Cardiac muscle cell (in vitro differentiated cells and primary cell): ENCODE measurements around the gene ANKRD13C. TPM values are rescaled to one million over a fixed set of nuclear protein-coding genes. Genes with fewer than 3 reads are reported as not detected.

Source experiments
- DNase-seq, 2 donors: peaks; one replicate each; pipeline versions ENCODE4 v3.0.0 to v3.0.0-alpha.2; 2010 to 2017; ENCODE audit warnings: low read depth in 1 of 2, low spot score in 1 of 2
- H3K27ac ChIP-seq: fragments of 200-600 bp; sonication (generic); 2 replicates; pipeline ENCODE4 v1.5.1; 2016
- H3K27me3 ChIP-seq: fragments of 200-600 bp; sonication (generic); 2 replicates; pipeline ENCODE4 v1.6.0; 2016; ENCODE audit warnings: control low read depth
- H3K36me3 ChIP-seq: fragments of 200-600 bp; sonication (generic); 2 replicates; pipeline ENCODE4 v1.5.1; 2016; ENCODE audit warnings: control low read depth
- H3K4me1 ChIP-seq: fragments of 200-600 bp; sonication (generic); 2 replicates; pipeline ENCODE4 v1.8.1; 2017; ENCODE audit warnings: low read depth, mild to moderate bottlenecking, mixed run types
- H3K4me3 ChIP-seq: fragments of 200-600 bp; sonication (generic); 2 replicates; pipeline ENCODE4 v1.5.1; 2016; ENCODE audit warnings: mild to moderate bottlenecking
- H3K9me3 ChIP-seq: fragments of 200-600 bp; sonication (generic); 2 replicates; pipeline ENCODE4 v1.5.1; 2017; ENCODE audit warnings: low read depth, mild to moderate bottlenecking, control low read depth
- CTCF ChIP-seq: IDR thresholded peaks from 2 replicates; pipeline ENCODE4 v1.5.1; 2012; ENCODE audit warnings: low read depth, mild to moderate bottlenecking, low read length
- polyA plus RNA-seq: library from polyadenylated mRNA; unstranded; fragments of >200 nt; fragmentation: Nextera tagmentation; extraction: Ambion mirVana; gene quantifications from 2 replicates; pipeline ENCODE4 v1.2.1, GENCODE V29; 2016
- total RNA-seq: library from RNA; depleted of rRNA; stranded (reverse); fragments of >200 nt; gene quantifications from 2 replicates; pipeline ENCODE4 v1.2.3, GENCODE V29; 2016

ANKRD13C gene
- total and polyA plus RNA-seq, 2 experiments from 2014 or later: 18.2 to 26.3 TPM

GRCh38 chr1:70324683-70325082 lies 29.8 kb downstream of the ANKRD13C start:
- Histone ChIP-seq H3K4me3 (no peak overlapping the region), H3K27me3 (no peaks in the 10 kb centered on the region), H3K4me1 (no peaks in the 10 kb centered on the region), H3K9me3 (no peaks in the 10 kb centered on the region), H3K36me3 (peaks cover 9% of the 10 kb centered on the region), H3K27ac (no peak overlapping the region)
- no peak for TF ChIP-seq CTCF
- no peak for DNase-seq

- no peaks in the 10 kb centered on the region for H3K9me3 ChIP-seq
- no peak overlapping the region for H3K27ac ChIP-seq
- H3K36me3 ChIP-seq: peaks cover 13% of the 10 kb centered on the region
- TF ChIP-seq CTCF: no peak
- DNase-seq: peak in 1 of 2 donors; percentile 3
- no peak overlapping the region for H3K4me3 ChIP-seq
- no peaks in the 10 kb centered on the region for H3K4me1 ChIP-seq
- H3K27me3 ChIP-seq: no peaks in the 10 kb centered on the region
Measured at GRCh38 chr1:70319750-70320149, 34.8 kb downstream of the ANKRD13C start.

GRCh38 chr1:70318191-70318590 lies 36.3 kb downstream of the ANKRD13C start:
- Histone ChIP-seq H3K4me1 (no peaks in the 10 kb centered on the region), H3K9me3 (no peaks in the 10 kb centered on the region), H3K36me3 (peaks cover 13% of the 10 kb centered on the region), H3K4me3 (no peak overlapping the region), H3K27ac (no peak overlapping the region), H3K27me3 (no peaks in the 10 kb centered on the region)
- DNase-seq: no peak
- TF ChIP-seq CTCF: no peak

- no peak for DNase-seq
- no peaks in the 10 kb centered on the region for H3K4me1 ChIP-seq
- H3K9me3 ChIP-seq: no peaks in the 10 kb centered on the region
- TF ChIP-seq CTCF: no peak
- no peak overlapping the region for H3K27ac ChIP-seq
- H3K36me3 ChIP-seq: peaks cover 10% of the 10 kb centered on the region
- no peak overlapping the region for H3K4me3 ChIP-seq
- no peaks in the 10 kb centered on the region for H3K27me3 ChIP-seq
Measured at GRCh38 chr1:70317087-70317486, 37.4 kb downstream of the ANKRD13C start.

- no peaks in the 10 kb centered on the region for H3K9me3 ChIP-seq
- no peak for DNase-seq
- no peak for TF ChIP-seq CTCF
- H3K27me3 ChIP-seq: no peaks in the 10 kb centered on the region
- peaks cover 5% of the 10 kb centered on the region for H3K36me3 ChIP-seq
- H3K27ac ChIP-seq: no peak overlapping the region
- H3K4me3 ChIP-seq: no peak overlapping the region
- H3K4me1 ChIP-seq: no peaks in the 10 kb centered on the region
Measured at GRCh38 chr1:70315782-70316181, 38.7 kb downstream of the ANKRD13C start.
